Measurements from ENCODE around the gene PFN4.
A peak's percentile ranks its signal among the peaks of the same experiment; 100 is the strongest.
"Not testable (repeated sequence)": the region's sequence is repeated elsewhere in the genome, so short reads cannot be mapped to it uniquely, and the experiment has no call there.

PFN4 gene

DNA sequence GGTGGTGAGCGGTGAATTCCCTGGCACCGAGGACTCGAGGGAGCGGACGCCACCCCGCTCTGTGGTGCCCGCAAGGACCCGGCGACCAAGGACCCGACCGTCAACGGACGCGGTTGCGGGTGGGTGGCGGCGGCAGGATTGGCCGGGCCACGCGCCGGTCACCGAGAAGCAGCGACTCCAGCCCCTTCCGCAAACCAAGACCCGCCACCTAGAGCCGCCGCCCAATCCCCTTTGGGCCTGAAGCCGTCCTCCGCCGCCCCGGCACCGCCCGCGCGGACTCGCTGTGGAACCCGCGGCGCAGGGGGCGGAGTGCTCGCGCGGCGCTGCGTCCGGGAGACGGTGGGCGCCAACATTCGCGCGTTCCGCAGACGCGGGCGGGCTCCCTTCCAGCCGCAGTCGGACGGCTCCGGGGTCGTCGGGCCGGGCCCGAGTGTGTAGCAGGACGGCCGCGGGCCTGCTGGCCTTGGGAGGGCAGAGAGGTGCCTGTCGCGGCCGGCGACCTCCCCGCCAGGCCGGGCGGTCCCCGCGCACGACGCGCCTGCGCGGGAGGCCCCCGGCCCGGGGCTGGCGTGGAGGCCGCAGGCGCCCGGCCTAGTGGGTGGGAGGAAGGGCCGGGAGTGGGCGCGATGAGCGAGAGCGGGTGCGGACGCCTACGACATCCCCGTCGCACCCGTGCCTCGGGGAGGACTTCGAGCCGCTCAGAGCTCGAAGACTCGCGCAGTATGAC lies at the start of gene PFN4, which contains the start of gene FAM228B:
Gene PFN4, minus strand, starts transcription at position 140 of the 727 bp plus-strand sequence. CDS start 799 bp downstream, outside the sequence.
Gene FAM228B, plus strand, starts transcription at position 275 of the 727 bp plus-strand sequence. CDS start 893 bp downstream, outside the sequence.
- DNase-seq: peak; percentile 49 to 60

- no peak for DNase-seq
Observed at GRCh38 chr2:24169023-24169422, 45.9 kb upstream of the PFN4 start.

- DNase-seq: peak; percentile 32 to 53
Observed at GRCh38 chr2:24164416-24164973, 41.4 kb upstream of the PFN4 start.

GRCh38 chr2:24163601-24164000 lies 40.5 kb upstream of the PFN4 start:
- DNase-seq: no peak

DNA sequence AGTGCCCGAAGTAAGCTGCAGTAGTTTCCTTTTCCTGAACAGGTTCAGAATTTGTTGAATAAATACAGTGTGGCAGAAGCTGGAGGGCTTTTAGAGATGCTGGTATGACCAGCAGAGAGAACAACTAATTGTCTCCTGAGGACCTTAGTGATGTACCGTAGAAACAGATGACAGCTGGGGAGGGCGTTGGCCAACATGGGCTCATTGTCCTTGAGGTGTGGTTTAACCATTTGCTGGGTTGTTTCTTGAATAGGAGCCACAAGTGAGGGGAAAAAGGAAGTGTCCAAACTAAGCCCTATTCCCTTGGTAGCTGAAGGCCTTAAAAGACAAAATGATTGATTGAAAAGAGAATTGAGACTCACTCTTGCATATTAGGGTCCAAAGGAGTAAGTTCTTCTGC lies 40.1 kb upstream of the PFN4 start:
- no peak for DNase-seq

DNA sequence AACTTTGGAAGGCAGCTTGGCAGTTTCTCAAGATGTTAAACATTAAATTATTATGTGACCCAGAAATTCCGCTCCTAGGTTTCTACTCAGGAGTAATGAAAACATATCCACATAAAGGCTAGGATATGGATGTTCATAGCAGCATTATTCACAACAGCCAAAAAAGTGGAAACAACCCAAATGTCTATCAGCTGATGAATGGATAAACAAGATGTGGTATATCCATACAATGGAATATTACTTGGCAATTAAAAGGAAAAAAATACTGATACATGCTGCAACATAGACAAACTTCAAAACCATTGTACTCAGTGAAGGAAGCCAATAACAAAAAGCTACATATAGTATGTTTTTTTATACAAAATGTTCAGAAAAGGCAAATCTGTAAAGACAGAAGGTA lies 39.4 kb upstream of the PFN4 start:
- no peak for DNase-seq

DNA sequence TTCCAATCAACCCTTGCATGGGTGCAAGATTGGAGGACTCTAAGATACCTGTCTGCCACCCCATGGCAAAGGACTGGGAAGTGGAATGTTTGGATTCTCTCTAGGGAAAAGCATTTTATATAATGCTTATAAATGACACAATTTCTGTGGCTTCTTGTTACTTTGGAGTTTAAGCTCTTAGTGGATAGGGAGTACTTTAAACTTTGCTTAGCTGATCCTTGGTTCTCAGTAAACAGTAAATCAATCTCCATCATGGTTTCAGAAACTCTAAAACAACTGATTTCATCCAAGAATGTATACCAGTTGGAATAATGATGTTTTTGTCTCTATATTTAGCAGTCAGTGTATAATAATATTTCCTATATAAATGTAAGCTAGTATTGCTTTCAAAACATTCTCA lies 37.6 kb upstream of the PFN4 start:
- no peak for DNase-seq

DNA sequence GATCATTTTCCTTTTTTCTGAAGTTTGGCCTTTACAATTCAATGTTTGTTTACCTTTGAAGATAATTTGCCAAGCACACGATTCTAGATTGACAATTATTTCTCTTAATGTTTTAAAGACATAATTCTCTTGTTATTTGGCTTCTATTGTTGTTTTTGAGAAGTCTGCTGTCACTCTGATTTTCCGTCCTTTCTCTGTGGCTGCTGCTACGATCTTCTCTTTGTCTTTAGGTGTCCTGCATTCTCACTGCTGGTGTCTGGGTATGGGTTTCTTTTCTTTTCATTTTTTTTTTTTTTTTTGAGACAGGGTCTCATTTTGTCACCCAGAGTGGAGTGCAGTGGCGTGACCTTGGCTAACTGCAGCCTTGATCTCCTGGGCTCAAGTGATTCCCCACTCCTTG lies 36.6 kb upstream of the PFN4 start:
- no peak for DNase-seq

DNA sequence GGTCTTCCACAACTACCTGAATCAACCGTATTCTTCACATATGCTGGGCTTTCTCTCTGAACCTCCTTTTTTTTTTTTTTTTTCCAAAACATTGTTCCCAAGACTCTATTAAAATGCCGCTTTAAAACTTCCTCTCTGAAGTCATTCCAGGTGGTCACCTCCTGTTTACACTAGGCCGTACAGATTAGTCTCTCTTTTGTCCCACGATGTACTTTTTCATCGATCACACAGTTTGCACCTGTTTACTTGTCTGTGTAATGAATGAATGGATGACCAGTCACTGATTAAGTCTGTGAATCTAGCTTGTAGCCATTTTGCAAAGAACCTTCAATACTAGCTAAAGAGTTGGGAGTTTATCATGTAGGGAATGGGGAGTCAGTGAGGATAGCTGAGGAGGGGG lies 35.0 kb upstream of the PFN4 start:
- DNase-seq: no peak

GRCh38 chr2:24153478-24153877 lies 30.3 kb upstream of the PFN4 start:
- DNase-seq: no peak

GRCh38 chr2:24152413-24153197 lies 29.5 kb upstream of the PFN4 start:
- DNase-seq: no peak

DNA sequence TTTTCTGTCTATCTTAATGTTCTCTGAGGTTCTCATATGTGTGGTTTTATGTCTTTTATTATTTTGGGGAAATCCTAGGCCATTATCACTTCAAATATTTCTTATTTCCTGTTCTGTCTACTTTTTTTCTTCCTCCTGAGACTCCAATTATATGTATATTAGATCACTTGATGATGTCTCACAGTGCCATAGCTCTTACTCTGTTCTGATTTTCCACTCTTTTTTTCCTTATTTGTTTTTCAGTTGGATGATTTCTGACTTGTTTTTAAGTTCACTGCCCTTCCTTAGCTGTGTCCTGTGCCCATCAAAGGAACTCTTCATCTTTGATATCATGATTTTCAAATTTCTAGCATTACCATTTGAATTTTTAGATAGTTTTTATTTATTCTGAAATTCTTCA lies 24.2 kb upstream of the PFN4 start:
- no peak for DNase-seq

DNA sequence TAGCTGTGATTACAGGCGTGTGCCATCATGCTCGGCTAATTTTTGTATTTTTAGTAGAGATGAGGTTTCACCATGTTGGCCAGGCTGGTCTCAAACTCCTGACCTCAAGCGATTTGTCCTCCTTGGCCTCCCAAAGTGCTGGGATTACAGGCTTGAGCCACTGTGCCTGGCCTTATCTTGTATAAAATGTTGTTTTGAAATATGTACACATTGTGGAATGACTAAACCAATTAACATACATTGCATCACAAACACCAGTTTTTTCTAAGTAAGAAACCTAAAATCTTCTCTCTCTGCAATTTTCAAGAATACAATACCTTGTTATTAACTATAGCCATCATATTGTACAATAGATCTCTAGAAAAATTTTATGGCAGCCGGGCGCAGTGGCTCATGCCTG lies 17.2 kb upstream of the PFN4 start:
- DNase-seq: not testable (repeated sequence)

DNA sequence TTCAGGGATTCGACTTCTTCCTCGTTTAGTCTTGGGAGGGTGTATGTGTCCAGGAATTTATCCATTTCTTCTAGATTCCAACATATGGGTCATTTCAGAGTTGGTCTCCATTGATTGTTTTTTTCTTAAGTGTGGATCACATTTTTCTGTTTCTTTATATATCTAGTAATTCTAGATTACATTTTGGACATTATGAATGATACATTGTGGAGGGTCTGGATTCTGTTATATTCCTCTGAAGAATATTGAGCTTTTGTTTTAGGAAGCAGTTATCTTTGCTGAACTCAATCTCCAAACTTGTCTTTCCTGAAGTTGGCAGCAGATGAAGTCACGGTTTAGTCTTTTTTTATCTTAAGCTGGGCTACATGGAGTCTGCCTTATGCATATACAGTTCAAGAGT lies 9.4 kb upstream of the PFN4 start:
- no peak for DNase-seq

- DNase-seq: no peak
Observed at GRCh38 chr2:24125956-24126355, 2.8 kb upstream of the PFN4 start.

DNA sequence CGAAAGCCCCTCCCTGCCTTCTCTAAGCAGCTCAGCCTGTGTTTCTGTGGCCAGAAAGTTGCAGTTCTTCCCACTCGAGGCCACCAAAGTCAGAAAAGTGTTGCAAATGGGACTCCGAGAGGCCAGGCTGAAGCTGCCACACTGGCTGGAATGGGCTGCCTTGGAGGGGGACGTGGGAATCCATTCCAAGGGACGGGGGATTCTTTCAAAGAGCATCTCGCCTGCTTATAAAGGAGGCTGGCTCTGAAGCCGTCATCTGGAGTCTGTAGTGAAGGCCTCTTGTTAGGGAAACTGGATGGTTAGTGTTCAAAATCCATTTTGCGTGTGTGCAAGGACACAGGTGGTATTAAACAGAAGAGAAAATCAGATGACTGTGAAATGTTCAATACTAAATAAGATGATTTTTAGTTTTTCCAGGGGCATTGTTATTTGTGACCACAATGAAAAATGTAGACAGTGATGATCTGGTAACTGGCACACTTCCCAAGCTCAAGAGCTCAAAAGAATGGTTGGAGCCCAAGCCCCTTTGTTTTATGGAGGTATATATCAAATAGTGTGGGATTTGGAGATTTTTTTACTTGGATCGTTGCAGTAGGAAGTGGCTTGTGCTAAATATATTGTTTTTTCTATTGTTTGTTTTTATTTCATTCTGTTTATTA lies 917 bp upstream of the PFN4 start:
- peak in 1 of 2 donors; percentile 34 for DNase-seq

GRCh38 chr2:24122366-24123194 lies 554 bp downstream of the PFN4 start:
- no peak for DNase-seq

DNA sequence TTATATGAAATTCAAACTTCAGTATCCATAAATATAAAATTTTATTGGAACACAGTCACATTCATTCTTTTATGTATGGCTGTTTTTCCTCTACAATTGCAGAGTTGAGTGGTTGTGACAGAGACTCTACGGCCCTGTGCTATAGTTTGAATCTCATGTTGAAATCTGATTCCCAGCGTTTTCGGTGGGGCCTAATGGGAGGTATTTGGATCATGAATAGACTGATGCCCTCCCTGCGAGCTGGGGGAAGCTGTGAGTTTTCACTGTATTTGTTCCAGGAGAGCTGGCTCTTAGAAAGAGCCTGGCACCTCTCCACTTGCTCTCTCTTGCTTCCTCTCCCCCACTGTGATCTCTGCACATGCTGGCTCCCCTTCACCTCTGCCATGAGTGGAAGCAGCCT lies 1.7 kb downstream of the PFN4 start:
- DNase-seq: no peak

DNA sequence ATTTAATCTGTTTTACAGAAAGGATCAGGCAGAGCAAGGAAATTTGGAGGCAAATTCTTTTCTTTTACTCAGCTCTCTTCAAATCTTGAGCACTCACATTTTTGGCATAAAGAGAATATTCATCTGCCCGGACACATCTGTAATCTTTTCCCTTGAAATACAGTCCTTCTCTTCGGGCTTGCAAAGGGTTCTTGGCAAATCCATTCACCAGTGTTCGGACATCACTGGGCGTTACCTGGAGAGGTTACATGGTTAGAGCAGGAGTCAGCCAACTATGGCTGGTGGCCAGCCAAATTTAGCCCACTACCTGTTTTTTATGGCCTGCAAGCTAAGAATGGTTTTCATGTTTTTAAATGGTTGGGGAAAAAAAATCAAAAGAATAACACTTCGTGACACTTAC lies 2.1 kb downstream of the PFN4 start:
- no peak for DNase-seq

DNA sequence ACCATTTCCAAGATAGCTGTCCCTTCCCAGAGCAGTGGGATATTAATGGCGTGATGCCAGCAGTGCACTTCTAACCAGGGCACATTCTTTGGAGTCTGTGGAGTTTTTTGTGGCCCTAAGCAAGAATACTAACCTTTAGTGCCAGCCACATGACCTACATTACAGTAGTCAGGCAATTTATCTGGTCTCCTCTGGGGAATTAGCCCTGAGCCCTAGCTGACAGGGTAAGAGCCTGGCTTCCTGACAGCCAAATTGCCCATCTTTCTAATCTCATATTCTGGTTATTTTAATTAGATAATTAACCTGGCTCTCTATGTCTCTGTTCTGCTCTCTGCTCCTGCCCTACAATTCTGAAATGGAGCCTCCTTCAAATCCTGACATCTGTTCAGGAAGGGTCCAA lies 5.2 kb downstream of the PFN4 start:
- DNase-seq: no peak

DNA sequence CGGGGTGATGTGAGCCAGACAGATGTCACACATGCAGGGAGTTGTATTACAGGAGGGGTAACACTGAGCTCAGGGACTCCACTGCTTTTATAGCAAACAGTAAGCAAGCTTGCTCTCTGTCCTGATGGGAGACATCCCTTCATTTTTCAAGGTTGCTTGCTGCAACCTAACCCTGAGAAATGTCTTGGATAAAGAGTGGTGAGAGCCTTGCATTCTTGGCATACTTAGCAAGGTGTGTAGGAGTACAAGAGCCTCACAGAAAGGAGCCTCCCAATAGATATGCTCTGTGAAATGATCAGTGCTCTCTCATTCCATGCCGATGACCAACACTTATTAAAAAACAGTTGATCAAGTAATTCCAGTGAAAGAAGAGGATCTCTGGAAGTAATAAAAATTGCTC lies 8.1 kb downstream of the PFN4 start:
- no peak for DNase-seq

- no peak for DNase-seq
Observed at GRCh38 chr2:24111407-24111901, 11.7 kb downstream of the PFN4 start.
